NK-92 (cell line): Measurements from ENCODE around the gene ADPRHL1.

Source experiments
- DNase-seq: peaks from one replicate; lab custom pipeline; 2025; ENCODE audit not compliant: unreplicated experiment; lab: John Stamatoyannopoulos, UW

Gene ADPRHL1

DNA sequence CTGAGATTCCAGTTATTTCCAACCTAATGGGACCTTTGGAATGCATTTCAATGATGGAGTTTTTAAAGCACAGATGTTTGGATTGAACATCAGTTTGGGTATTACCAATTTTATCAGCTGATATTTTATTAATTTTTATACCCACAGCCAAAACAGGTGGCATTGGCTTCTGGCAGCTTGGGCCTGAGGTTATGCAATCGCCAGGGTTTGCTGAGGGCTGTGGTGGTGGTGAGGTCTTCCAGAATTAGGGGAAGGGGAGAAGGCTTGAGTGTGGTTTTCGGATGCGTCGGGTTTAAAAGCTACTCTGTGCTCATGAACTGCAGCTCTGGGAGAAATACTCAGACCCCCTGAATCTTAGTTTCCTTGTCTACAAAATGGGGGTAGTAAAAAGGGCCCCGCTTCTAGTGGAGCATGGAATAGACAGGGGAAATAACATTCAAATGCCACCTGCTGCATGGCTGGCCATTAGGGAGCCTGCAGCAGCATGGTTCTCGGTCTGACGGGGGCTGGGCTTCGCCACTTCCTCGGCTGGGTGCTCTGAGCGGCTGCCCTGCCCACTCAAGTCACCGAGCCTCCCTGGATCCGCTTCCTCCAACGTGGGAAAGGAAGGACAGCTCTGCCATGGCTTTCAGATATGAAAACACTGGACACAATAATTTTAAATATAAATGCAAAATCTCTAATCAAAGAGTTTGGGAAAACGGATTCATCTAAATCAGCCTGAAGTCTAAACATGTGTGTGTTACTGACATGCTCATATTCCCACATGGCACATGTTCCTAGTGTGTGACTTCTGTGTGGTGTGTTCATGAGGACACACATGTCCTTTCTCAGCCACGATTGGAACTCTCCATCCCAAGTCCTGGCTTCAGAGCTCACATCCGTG lies 35.2 kb downstream of the ADPRHL1 start:
- DNase-seq: no peak

DNA sequence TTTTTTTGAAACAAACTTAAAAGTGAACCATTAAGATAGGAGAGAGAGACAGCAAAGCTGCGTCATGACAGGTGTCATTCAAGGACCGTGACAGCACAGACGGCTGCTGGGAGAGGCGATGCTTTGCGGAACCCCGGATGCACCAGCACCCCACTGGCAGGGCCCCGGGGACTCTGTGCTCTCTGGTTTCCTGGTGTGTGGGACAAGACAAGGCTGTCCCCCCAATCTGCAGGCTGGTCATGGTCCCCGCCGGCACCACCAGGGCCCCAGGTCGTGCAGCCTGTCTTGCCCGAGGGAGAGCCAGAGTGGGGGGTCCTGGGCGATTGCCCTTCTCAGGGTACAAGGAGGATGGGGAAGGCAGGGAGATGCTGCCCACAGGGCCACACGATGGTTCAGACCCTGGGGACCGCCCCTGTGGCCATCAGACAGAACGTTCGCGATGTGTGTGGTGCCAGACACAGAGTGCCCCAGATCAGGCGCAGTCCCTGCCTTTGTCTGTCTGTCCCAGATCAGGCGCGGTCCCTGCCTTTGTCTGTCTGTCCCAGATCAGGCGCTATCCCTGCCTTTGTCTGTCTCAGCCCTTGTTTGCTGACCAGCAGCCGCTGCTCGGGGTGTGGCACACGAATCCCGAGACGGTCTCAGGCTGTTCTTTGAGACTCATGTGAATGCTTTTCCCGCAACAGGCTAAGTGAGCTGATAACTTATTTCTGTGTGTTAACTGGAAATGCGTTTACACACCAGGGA lies 36.1 kb downstream of the ADPRHL1 start:
- DNase-seq: no peak

DNA sequence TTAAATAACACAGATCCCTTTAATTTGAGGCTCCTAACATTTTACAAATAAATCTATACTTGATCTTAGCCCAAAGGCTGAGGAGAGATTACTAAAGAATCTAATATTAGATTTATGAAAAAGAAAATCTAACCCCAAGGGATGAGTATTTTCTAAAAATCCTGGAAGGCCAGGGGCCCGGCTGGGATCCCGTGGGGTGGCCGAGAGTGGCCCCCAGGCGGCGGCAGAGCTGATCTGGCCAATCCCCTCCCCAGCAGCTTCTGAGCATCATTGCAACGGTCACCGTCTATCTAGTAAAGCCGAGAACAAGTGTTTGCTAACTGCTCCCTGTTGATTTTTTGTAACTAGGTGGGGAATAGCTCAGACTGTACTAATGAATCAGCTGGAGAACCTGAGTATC lies 37.5 kb downstream of the ADPRHL1 start:
- DNase-seq: no peak

DNA sequence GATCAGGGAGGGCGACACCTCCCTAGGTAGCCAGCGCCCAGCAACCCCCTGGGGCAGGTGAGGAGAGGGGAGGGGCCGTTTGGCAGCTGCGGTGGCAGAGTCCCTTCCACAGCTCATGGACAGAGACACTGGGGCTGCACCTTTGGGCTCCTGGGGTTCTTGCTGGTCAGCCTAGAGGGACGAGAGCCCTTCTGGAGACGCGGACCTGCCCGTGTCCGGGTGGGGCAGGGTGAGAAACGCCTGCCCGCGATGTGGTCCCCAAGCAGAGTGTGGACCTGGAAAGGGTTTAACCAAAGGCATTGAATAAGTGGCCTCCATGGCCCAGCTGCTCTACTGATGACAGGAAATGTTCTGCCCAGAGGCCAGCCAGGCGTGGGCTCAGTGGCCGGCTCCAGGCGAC lies 38.3 kb downstream of the ADPRHL1 start:
- no peak for DNase-seq

DNA sequence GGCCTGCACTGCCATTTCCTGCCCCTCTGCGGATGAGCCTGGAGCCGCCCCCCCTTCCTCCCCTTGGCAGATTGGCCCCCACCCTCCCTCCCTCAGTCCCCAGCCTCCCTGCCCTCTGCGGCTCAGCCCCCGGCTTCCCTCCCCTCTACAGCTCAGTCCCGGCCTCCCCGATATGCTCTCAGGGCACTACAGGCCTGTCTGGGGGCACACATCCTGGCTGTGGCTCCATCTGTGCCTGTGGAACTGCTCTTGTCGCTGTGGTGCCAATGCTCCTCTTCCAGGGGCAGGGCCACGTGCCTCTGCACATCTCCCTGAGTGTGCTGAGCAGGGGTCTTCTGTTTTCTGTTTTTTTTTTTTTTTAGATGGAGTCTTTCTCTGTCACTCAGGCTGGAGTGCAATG lies 39.0 kb downstream of the ADPRHL1 start:
- no peak for DNase-seq

DNA sequence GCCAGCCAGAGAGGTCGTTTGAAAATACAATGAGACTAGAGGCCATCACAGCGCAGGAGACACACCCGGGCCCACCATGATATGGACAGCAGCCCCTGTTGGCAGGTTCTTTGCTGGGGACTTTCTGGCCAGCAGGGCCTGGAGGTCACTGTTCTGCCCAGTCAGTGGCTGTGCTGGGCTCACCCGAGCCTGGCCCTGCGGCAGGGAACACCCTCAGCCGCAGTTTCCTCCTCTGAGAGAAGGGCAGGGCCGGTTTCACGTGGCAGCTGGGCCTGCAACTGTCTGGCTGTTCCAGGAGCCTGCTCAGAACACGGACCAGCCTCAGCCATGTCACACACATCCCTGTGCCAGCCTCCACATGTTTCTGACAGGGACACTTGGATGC lies 39.4 kb downstream of the ADPRHL1 start:
- no peak for DNase-seq

DNA sequence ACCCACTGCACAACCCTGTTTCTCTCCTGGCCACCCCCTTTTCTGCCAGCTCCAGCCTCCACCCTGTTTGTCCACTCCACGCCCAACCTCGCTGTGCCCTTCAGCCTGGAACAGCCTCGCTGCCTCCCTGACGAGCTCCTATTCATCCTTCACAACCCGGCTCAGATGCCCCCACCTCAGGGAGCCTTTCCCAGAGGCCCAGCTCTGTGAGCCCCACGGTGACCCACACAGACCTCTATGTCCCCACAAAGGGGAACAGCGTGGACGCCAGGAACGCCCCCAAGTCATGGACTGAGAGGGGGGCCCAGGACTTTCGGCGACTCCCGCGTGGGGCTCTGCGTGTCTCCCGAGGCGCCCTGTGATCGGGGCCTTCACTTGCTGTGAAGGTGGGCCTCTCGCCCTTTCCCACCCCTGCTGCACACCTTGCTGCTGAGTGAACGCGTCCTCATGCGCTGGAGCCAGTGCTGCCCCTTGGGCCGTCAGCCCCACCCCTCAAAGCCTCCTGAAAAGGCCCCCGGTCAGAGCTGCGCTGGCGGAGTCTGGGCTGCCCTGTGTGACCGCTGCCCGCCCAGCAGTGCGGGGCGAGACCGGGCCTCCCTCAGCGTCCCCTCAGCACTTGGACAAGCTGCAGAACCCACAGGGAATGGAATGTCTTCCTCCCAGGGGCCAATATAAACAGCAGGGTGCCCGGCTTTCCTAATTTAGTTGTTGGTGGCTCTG lies 40.0 kb downstream of the ADPRHL1 start:
- no peak for DNase-seq

DNA sequence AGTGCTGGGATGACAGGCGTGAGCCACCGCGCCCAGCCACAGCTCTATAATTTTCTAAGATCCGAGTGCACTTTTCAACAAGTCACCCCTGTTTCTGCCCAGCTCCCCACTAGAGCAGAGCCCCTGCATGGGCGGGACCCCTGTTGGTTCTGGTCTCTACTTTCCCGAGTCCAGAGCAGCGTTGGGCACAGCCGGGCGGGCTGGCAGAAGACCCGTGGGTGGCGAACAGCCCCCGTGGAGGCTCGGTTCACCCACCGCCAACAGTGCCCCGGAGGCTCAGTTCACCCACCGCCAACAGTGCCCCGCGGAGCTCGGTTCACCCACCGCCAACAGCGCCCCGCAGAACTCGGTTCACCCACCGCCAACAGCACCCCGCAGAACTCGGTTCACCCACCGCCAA lies 40.8 kb downstream of the ADPRHL1 start:
- no peak for DNase-seq

DNA sequence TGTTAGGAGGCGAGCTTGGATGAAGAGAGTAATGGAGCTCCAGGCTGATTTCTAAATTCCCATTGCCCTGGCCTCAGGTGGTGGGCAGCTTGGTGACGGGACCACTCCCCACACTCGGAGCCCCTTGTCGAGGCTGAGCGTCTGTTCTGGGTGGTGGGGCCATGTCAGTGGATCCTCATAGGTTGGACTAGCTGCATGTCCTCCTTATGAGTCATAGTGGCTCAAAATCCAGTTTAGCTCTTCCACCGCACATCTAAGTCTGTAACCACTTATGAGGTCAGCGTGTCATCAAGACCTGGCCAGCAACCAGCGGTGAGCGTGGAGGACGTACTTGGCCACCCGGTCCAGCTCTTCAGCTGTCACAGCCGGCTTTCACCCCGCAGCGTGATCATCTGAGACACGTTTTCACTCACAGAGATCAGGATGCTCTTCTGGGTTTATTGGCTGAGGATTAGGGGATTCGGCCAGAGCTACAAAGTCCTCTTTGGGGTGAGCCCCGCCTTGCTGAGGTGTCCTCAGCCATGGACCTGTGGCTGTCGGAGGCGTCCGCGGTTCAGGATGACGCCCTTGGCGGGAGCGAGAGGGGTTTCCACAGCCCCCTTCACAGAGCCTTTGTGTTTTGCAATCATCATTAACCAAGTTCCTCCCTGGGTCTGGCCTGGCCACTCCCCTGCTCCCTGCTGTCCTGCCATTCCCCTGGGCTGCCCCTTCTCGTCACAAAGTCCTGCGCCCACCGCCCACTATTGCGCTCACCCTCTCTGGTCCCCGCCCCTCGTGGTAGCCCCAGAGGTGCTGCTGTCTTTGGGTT lies 41.9 kb downstream of the ADPRHL1 start:
- DNase-seq: no peak

DNA sequence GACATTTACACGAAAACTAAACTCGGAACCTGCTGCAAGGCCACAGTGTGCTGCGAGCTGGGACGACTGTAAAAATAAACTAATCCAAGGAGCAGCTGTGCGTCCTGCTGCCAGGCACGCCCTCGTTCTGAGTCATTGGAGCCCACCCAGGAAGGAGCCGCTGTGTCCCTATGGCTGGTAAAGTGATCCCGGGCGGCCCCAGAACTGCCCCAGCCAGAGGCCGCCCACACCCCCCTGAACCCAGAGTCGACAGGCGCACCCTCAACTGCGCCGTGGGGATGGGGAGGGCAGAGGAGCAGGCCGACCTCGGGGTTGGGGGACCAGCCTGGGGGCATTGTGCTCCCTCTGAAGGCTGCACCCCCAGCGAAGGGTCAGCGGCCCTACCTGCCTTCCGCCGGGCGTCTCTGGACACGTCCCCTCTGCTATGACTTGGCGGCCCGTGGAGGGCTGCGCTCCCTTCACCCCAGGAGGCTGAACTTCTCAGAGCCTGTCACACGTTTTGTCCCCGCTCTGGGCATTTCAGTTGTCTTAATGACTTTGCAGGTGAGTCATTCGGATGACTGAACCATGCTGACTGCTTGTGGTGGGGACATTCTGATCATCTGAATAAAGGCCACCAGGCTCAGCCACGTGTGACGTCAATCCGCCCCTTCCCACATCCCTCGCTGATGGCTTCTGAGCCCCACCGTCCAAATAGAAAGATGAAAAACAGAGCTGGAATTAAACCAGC lies 42.7 kb downstream of the ADPRHL1 start:
- DNase-seq: no peak

DNA sequence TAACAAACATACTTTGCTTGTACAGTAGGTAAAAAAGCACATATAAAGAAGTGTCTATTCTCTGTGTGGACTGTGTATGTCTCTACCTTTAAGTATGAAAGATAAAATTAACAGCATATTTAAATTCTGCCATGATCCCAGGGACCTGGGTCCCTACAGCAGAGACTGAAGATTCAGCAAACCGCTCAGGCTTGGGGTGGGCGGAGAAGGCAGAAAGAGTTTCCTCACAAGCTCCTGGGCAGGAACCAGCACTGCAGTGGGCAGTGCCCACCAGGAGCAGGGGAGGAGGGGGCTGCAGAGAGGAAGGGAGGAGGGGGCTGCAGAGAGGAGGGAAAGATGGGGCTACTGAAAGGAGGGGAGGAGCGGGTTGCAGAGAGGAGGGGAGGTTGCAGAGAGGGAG lies 44.7 kb downstream of the ADPRHL1 start:
- DNase-seq: no peak

DNA sequence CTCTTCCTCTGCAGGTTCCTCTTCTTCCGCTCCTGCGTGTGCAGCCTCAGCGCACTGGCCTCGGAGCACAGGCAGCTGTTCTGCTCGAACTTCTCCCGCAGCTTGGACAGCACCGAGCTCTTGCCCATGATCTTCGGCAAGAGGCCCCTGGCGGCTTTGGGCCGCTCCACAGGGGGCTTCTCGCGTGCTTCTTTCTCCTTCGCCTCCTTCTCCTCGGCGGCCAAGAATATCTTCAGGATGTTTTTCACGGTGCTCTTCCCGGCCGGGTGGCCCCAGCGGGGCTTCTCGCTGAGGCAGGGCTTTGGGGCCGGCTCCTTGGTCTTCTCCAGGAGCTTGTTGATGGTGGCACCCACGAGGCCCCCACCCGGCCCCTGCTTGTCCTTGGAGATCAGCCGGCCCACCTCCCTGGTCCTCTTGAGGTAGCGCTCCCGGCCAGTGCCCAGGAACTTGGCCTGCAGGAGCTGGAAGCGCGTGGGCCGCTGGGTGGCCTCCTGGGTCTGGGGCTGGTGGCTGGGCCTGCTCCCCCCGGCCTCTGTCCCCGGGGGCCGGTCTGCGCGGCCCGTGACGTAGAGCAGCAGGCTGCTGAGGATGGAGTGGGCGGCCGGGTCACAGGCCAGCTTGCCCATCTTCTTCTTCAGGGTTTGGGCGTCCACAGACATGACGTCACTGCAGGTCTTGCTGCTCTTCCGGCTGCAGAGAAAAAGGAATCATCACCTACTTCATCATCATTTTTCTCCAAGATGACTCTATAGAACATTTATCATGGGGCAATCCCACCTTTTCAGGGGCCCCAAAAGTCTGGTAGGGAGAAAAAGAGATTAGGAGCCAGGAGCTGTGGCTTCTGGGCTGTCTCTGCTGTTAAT lies 45.5 kb downstream of the ADPRHL1 start:
- no peak for DNase-seq

DNA sequence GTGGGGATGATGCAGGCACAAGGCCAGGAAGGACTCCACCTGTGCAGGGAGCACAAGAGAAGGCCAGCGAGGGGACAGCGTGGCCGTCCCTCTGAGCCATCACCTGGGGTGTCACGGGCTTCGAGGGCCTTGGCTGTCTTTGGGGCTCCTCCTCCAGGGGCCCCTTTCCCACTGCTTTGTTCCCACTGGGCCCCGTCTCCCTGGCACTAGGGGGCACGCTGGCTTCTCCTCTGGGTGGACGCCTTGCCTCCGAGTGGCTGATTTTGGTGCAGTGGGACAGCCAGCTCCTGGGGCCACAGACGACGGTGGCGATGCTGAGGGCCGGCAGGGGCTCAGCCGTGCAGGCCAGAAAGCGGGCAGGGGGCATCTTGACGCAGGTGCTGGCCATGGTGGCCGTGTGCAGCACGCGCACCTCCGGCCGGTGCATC lies 46.2 kb downstream of the ADPRHL1 start:
- DNase-seq: no peak

DNA sequence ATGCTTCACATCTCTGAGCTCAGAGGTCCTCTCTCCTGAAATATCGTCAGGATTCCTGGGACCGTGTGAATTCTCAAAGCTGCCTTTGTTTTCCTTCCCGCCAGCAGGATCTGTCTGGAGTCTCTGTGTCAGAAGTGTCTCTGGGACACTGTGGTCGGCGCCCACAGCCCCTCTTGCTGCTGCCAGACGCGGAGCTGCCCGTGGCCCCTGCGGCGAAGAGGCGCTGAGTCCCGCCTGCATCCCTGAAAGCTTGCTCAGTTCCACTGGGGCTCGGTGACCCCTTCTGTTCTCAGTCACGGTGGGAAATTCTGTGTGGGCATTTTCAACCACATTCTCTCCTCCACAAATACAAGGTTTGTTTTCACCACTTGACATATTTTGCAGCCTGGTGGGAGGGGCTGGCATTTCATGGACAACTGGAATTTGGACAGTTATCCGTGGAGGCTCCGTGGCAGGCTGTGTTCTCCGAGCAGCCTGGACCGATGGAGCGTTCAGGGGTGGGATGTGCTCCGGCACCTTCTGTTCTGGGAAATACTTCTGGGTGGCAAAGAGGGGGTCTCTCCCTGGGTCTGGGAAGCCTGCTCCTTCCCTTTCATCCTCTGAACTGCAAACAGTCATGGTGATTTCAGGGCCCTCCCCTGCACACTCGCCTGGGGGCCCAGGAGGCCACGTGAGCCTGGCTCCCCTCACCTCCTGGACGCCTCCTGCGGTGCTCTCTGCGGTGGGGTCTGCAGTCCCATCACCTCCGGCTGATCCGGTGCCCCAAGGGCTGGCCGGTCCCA lies 46.8 kb downstream of the ADPRHL1 start:
- no peak for DNase-seq

DNA sequence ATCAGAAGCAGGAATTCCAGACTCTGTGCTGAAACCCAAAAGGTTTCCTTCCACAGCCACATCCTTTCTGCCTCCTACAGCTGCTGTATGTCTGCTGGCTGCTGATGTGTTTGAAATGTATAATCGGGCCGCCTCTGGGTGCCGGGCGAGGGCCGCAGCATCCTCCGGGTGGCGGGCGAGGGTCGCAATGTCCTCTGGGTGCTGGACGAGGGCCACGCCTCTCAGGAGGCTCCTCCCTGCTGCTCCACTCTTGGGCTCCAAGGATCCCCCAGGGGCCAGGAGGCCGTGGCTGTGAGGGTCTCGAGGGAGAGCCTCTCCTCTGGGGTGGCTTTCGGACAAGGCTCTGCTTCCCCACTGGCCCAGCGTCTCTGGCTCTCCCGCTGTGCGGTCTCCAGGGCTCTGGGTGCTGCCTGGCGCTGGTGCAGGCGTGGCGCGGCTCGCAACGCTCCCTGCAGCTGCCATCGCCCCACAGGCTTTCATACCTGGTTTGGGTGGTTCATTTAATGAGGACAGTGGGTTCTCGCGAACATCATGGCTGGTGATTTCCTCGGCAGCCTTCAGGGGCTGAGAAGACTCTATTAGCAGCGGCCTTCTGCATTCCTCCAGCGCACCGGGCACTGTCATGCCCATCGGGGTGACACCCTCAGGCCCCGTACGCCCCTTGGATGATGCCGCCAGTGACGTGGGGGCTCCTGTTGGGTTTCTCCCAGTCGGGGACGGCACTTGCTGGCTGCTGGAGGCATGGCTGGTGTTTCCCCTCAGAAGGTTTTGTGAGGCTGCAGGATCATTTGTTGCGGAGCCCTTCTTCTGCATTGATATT lies 47.6 kb downstream of the ADPRHL1 start:
- DNase-seq: no peak

DNA sequence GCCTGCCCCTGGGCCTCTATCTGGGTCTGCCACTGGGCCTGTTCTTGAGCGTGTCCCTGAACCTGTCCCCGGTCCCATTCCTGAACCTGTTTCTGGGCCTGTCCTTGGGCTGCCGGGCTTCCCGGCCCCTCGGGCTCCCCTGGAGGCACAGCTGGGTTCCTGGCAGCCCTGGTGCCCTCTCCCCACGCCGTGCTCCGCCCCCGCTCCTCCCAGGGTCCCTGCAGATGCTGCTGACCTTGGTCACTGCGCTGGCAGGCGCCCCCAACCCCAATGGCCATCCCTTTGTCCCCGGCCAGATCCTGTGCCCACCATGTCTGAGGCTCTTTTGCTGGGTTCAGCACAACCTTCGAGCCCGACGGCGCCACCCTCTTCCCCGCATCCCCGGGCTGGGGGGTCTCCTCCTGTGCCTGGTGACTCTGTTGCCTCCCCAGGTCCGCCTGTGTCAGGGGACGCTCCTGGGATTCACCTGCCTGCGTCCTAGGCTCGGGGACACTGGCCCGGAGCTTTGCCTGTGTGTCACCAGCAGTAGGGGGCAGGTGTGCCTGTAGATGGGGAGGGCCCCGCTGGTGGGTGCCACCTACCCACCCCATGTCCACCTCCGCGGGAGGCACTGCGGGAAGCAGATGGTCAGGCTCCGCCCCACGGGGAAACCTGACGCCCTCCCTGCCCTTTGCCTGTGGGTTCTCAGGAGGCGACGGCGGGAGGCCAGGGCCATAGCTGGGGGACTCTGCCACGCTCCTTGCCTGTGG lies 48.4 kb downstream of the ADPRHL1 start:
- no peak for DNase-seq

DNA sequence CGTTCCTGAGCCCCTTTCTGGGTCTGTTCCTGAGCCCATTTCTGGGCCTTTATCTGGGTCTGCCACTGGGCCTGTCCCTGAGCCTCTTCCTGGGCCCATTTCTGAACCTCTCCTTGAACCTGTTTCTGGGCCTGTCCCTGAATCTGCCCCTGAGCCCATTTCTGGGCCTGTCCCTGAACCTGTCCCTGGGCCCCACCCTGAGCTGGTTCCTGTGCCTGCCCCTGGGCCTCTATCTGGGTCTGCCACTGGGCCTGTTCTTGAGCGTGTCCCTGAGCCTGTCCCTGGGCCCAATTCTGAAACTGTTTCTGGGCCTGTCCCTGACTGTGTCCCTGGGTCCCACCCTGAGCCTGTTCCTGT lies 48.9 kb downstream of the ADPRHL1 start:
- DNase-seq: no peak
